Activated T-cell treated with anti-CD3 and anti-CD28 coated beads for 4 hours (primary cell): ENCODE measurements around the gene DLX6.

Source experiments
- DNase-seq: peaks from one replicate; pipeline ENCODE4 v3.0.0-alpha.2; 2020

DLX6 gene

GRCh38 chr7:97011536-97012364 lies 6.4 kb downstream of the DLX6 start:
- no peak for DNase-seq

GRCh38 chr7:97012365-97013133 lies 7.2 kb downstream of the DLX6 start:
- no peak for DNase-seq

- no peak for DNase-seq
Measured at GRCh38 chr7:97013134-97013844, 7.9 kb downstream of the DLX6 start.

GRCh38 chr7:97013845-97014134 lies 8.4 kb downstream of the DLX6 start:
- DNase-seq: no peak

- DNase-seq: no peak
Measured at GRCh38 chr7:97014145-97014750, 8.9 kb downstream of the DLX6 start.

GRCh38 chr7:97015279-97015678 lies 9.9 kb downstream of the DLX6 start:
- DNase-seq: no peak

GRCh38 chr7:97015756-97016380 lies 10.5 kb downstream of the DLX6 start:
- DNase-seq: no peak

- DNase-seq: no peak
Measured at GRCh38 chr7:97016381-97017191, 11.2 kb downstream of the DLX6 start.

GRCh38 chr7:97017192-97018125 lies 12.1 kb downstream of the DLX6 start:
- DNase-seq: no peak

GRCh38 chr7:97018126-97018601 lies 12.8 kb downstream of the DLX6 start:
- no peak for DNase-seq

GRCh38 chr7:97018791-97019531 lies 13.6 kb downstream of the DLX6 start:
- no peak for DNase-seq

GRCh38 chr7:97019710-97020225 lies 14.4 kb downstream of the DLX6 start:
- no peak for DNase-seq

- DNase-seq: no peak
Measured at GRCh38 chr7:97020601-97020995, 15.2 kb downstream of the DLX6 start.

GRCh38 chr7:97020996-97021746 lies 15.8 kb downstream of the DLX6 start:
- no peak for DNase-seq

- DNase-seq: no peak
Measured at GRCh38 chr7:97021747-97022490, 16.6 kb downstream of the DLX6 start.

GRCh38 chr7:97022491-97023306 lies 17.3 kb downstream of the DLX6 start:
- DNase-seq: no peak
